ENCODE data around the gene TIAM2.

DNA sequence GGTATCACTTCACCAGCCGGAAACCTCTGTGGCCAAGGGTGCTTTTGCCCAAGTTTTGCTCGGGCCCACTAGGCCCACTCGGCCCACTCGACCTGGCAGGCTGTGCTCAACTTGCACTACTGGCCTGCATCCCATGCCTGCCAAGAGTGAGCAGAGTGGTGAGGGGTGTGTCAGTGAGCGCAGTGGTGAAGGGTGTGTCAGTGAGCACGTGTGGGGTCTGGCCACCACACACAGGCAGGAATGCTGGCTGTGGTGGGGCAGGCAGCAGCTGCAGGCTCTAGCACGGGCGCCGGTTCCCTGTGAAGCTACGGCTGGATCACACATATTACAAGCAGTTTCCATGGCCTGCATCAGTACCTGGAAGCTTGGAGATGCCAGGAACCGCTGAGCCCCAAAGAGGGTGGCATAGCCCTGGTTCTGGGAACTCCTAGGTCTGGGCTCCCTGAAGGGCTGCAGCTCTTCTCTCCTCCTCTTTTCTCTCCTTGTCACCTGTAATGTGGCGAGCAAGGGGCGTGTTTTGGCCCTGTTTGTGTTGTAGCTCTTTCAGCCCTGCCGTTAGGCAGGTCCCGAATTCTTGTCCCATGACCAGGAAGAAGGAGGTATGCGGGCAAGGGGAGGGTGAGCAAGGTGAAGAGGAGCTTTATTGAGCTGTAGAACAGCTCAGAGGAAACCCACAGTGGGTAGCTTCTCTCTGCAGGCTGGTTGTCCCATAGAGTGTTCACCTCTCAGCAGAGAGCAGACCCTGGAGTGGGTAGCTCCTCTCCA lies 217.7 kb downstream of the TIAM2 start:
- TF ChIP-seq, protein P1, sequence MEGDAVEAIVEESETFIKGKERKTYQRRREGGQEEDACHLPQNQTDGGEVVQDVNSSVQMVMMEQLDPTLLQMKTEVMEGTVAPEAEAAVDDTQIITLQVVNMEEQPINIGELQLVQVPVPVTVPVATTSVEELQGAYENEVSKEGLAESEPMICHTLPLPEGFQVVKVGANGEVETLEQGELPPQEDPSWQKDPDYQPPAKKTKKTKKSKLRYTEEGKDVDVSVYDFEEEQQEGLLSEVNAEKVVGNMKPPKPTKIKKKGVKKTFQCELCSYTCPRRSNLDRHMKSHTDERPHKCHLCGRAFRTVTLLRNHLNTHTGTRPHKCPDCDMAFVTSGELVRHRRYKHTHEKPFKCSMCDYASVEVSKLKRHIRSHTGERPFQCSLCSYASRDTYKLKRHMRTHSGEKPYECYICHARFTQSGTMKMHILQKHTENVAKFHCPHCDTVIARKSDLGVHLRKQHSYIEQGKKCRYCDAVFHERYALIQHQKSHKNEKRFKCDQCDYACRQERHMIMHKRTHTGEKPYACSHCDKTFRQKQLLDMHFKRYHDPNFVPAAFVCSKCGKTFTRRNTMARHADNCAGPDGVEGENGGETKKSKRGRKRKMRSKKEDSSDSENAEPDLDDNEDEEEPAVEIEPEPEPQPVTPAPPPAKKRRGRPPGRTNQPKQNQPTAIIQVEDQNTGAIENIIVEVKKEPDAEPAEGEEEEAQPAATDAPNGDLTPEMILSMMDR (IDR thresholded peaks at IDR 0.05) = no peak
- no peak for TF ChIP-seq POLR2AphosphoS5 (IDR thresholded peaks at IDR 0.05)
- TF ChIP-seq POLR2A (IDR thresholded peaks at IDR 0.05) = no peak
- TF ChIP-seq EP300 (IDR thresholded peaks at IDR 0.05) = no peak
